ENCODE results near the gene MOB4. TPM values are rescaled to one million over a fixed set of nuclear protein-coding genes. Genes with fewer than 3 reads are reported as not detected.
"Not testable (repeated sequence)": the region's sequence is repeated elsewhere in the genome, so short reads cannot be mapped to it uniquely, and the experiment has no call there.

MOB4 gene
- total RNA-seq, 3 donors from 2014 or later, result 23.5 to 28.1 (median 23.8) TPM

DNA sequence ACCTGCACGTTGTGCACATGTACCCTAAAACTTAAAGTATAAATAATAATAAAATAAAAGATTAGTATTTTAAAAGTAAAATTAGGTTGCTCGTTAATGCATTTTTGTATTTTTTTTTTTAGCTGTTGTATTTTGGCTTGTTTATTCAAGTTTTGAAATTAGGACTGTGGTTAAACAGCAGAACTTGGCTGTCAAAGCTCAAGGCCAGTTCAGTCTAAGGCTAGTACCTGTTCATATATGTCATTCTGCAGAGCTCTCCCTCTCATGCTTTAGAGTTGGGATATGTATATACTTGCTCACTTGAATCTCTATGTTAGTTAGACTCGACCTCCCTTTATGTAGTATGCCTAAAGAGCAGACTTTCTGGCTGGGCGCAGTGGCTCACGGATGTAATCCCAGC, 32.7 kb downstream of the MOB4 start:
- ATAC-seq, result no peak
- Mint-ChIP-seq H3K4me1 (ENCODE audit: low read depth) (peaks cover 2% of the 10 kb centered on the region), H3K27me3 (ENCODE audit: low read depth) (no peaks in the 10 kb centered on the region), H3K4me3 (no peak overlapping the region), H3K36me3 (ENCODE audit: insufficient read depth) (peaks cover 24% of the 10 kb centered on the region), H3K9me3 (no peaks in the 10 kb centered on the region)
- DNase-seq, result no peak

DNA sequence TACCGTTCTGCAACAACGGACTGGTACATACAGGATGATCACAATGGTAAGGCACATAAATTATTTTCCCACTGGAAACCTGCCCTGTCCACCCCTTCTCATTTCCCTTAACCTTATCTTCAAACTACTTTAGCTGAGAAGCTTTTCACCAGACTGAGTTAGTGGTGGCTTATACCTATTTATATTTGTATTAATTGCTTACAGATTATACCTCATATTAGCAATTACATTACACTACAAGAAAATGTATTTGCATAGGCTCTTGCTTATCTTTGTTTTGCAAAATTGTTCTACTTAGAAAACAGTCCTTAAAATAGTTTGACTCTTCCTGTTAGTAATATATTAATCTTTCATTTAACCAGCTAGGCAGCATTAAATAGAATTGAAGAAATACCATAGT, 35.4 kb downstream of the MOB4 start:
- DNase-seq; H3K9me3 Mint-ChIP-seq; H3K27me3 Mint-ChIP-seq (ENCODE audit: low read depth); H3K4me3 Mint-ChIP-seq; ATAC-seq; H3K4me1 Mint-ChIP-seq (ENCODE audit: low read depth): not testable (repeated sequence)
- H3K36me3 Mint-ChIP-seq (ENCODE audit: insufficient read depth), result peaks cover 22% of the 10 kb centered on the region

DNA sequence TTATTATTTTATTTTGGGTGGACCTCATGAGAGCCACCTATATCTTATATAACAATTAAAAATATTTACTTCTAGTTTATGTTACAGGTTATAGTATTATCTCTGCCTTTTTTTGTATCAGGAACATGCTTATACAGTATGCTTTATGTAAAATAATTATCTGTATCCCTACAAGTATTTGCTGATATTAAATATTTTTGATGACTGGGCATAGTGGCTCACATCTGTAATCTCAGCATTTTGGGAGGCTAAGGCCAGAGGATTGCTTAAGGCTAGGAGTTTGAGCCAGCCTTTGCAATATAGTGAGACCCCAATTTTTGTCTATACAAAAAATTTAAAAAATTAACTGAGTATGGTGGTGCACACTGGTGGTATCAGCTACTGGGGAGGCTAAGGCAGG, 39.6 kb downstream of the MOB4 start:
- peaks cover 17% of the 10 kb centered on the region for H3K36me3 Mint-ChIP-seq (ENCODE audit: insufficient read depth)
- no peak overlapping the region for H3K4me3 Mint-ChIP-seq
- DNase-seq (no peak), ATAC-seq (no peak)
- no peaks in the 10 kb centered on the region for H3K27me3 Mint-ChIP-seq (ENCODE audit: low read depth)
- no peaks in the 10 kb centered on the region for H3K9me3 Mint-ChIP-seq
- peaks cover 6% of the 10 kb centered on the region for H3K4me1 Mint-ChIP-seq (ENCODE audit: low read depth)

DNA sequence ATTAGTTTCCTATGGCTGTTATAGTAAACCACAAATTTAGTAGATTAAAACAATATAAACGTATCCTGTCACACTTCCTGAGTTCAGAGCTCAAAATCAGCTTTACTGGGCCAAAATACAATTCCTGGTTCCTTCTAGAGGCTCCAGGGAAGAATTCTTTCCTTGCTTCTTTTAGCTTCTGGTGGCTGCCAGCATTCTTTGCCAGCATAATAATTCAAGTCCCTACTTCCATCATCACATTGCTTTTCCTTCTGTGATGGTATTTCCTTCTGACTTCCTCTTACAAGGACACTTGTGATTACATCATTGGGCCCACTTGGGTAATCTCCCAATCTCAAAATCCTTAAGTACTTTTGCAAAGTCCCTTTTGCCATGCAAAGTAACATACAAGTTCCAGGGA, 40.6 kb downstream of the MOB4 start:
- H3K4me1 Mint-ChIP-seq (ENCODE audit: low read depth), result peaks cover 6% of the 10 kb centered on the region
- no peaks in the 10 kb centered on the region for H3K9me3 Mint-ChIP-seq
- ATAC-seq, result no peak
- no peaks in the 10 kb centered on the region for H3K27me3 Mint-ChIP-seq (ENCODE audit: low read depth)
- DNase-seq, result no peak
- H3K4me3 Mint-ChIP-seq, result no peak overlapping the region
- peaks cover 17% of the 10 kb centered on the region for H3K36me3 Mint-ChIP-seq (ENCODE audit: insufficient read depth)

DNA sequence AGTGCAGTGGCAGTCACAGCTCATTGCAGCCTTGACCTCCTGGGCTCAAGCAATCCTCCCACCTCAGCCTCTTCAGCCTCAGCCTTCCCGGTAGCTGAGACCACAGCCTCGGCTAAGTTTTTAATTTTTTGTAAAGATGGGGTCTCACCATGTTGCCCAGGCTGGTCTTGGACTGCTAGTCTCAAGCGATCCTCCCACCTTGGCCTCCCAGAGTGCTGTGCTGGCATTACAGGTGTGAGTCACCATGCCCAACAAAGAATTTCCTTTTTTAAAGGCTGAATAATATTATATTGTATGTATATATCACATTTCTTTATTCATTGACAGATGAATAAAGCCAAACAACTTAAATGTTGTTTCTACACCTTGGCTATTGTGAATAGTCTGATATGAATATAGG, 42.5 kb downstream of the MOB4 start:
- DNase-seq, result no peak
- H3K27me3 Mint-ChIP-seq (ENCODE audit: low read depth), result no peaks in the 10 kb centered on the region
- H3K9me3 Mint-ChIP-seq, result no peaks in the 10 kb centered on the region
- no peak overlapping the region for H3K4me3 Mint-ChIP-seq
- H3K36me3 Mint-ChIP-seq (ENCODE audit: insufficient read depth), result peaks cover 9% of the 10 kb centered on the region
- H3K4me1 Mint-ChIP-seq (ENCODE audit: low read depth), result peaks cover 6% of the 10 kb centered on the region
- ATAC-seq, result no peak

DNA sequence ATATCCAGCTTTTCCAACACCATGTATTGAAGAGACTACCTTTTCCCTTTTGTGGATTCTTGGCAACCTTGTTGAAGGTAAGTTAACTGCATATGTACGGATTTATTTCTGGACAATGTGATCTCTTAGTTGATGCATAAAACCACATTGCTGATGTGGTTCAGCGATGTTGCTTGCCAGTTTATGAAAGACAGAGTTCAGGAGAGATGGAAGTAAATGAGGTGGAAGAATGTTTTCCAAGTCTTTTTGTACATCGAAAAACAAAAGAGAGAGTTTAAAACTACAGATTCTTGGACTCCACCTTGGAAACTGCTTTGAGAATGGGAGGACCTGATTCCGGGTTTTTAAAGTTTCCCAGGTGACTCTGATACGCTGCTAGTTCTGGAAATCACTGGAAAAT, 43.8 kb downstream of the MOB4 start:
- DNase-seq (no peak), ATAC-seq (no peak)
- H3K36me3 Mint-ChIP-seq (ENCODE audit: insufficient read depth), result peaks cover 11% of the 10 kb centered on the region
- H3K4me1 Mint-ChIP-seq (ENCODE audit: low read depth), result peaks cover 6% of the 10 kb centered on the region
- H3K9me3 Mint-ChIP-seq, result no peaks in the 10 kb centered on the region
- no peak overlapping the region for H3K4me3 Mint-ChIP-seq
- no peaks in the 10 kb centered on the region for H3K27me3 Mint-ChIP-seq (ENCODE audit: low read depth)

DNA sequence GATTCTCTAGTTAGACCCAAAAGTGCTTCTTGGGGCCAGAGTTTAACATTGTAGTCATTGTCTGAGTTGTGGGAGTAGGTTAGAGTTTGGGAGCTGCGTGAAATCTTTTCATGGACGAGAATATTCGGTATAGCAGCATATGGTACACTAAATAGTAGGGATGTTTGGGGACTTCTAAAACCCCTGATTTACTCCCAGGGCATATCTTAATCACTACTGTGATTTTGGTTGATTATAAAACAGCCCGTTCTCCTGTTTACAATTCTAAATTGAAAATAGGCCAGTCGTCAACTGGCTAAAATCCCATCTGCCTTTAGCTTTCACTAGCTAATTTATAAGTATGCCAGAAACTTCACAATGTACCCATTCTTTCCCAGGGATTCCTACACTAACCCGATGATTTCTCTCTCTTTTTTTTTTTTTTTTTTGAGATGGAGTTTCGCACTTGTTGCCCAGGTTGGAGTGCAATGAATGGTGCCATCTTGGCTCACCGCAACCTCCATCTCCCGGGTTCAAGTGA, 44.3 kb downstream of the MOB4 start:
- H3K4me1 Mint-ChIP-seq (ENCODE audit: low read depth), result peaks cover 6% of the 10 kb centered on the region
- no peak for ATAC-seq

DNA sequence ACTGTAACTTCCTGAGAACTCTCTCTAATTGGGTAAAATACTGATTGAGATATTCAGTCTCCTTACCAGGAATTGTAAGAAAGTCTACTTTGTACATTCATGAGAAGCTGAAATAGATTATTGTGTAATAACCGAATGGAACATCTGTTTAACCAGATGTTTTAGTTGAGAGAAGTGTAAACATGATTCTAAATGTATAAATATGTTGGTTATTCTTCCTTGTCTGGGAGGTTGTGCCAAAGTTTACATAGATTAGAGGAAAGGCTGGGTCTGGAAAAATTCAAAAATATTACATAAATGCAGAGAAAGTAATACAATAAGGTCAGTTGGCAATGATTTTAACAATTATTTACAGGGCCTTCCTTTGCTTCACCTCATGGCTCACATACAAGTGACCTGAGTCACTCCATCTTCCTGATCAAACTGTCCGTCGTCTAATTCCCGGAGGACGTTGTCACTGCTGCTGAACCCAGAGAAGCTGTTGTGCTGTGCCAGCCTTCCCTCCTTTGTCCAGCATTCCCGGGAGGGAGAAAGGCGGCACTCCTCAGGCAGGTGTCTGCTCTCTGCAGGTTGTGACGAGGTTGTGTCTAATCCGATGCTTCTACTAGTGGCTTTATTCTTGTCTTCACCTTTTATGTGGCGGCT, 55.9 kb downstream of the MOB4 start:
- H3K4me1 Mint-ChIP-seq (ENCODE audit: low read depth), result no peaks in the 10 kb centered on the region
- peaks cover 10% of the 10 kb centered on the region for H3K36me3 Mint-ChIP-seq (ENCODE audit: insufficient read depth)
- no peaks in the 10 kb centered on the region for H3K27me3 Mint-ChIP-seq (ENCODE audit: low read depth)
- peaks cover 11% of the 10 kb centered on the region for H3K9me3 Mint-ChIP-seq
- no peak overlapping the region for H3K4me3 Mint-ChIP-seq
- ATAC-seq, result no peak
- DNase-seq, result no peak

More for the DNA sequence above, 44.3 kb downstream of the MOB4 start:
- H3K27me3 Mint-ChIP-seq (ENCODE audit: low read depth), result no peaks in the 10 kb centered on the region
- no peak overlapping the region for H3K4me3 Mint-ChIP-seq
- H3K36me3 Mint-ChIP-seq (ENCODE audit: insufficient read depth), result peaks cover 13% of the 10 kb centered on the region
- no peaks in the 10 kb centered on the region for H3K9me3 Mint-ChIP-seq
- DNase-seq, result no peak

DNA sequence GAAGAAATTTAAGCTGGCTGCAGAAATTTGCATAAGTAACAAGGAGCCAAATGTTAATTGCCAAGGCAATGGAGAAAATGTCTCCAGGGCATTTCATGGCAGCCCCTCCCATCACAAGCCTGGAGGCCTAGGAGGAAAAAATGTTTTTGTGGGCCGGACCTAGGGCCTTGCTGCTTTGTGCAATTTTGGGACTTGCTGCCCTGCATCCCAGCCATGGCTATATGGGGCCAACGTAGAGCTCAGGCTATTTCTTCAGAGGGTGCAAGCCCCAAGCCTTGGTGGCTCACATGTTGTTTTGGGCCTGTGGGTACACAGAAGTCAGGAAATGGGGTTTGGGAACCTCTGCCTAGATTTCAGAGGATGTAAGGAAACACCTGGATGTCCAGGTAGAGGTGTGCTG, 57.7 kb downstream of the MOB4 start:
- Mint-ChIP-seq H3K4me1 (ENCODE audit: low read depth) (no peaks in the 10 kb centered on the region), H3K4me3 (no peak overlapping the region), H3K27me3 (ENCODE audit: low read depth) (no peaks in the 10 kb centered on the region), H3K36me3 (ENCODE audit: insufficient read depth) (peaks cover 10% of the 10 kb centered on the region), H3K9me3 (peaks cover 11% of the 10 kb centered on the region)
- ATAC-seq, result no peak
- DNase-seq, result no peak

DNA sequence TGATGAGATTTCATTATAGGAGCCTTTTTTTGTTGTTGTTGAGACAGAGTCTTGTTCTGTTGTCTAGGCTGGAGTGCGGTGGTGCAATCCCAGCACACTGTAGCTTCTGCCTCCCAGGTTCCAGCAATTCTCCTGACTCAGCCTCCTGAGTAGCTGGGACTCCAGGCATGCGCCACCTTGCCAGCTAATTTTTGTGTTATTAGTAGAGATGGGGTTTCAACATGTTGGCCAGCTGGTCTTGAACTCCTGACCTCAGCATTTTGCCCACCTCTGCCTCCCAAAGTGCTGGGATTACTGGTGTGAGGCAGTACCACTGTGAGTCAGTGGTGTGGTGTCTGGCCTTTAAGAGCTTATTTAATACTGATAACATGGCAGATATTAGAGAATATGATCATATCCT, 60.1 kb downstream of the MOB4 start:
- no peaks in the 10 kb centered on the region for H3K4me1 Mint-ChIP-seq (ENCODE audit: low read depth)
- DNase-seq (no peak), ATAC-seq (no peak)
- peaks cover 10% of the 10 kb centered on the region for H3K36me3 Mint-ChIP-seq (ENCODE audit: insufficient read depth)
- no peaks in the 10 kb centered on the region for H3K27me3 Mint-ChIP-seq (ENCODE audit: low read depth)
- no peak overlapping the region for H3K4me3 Mint-ChIP-seq
- peaks cover 11% of the 10 kb centered on the region for H3K9me3 Mint-ChIP-seq

DNA sequence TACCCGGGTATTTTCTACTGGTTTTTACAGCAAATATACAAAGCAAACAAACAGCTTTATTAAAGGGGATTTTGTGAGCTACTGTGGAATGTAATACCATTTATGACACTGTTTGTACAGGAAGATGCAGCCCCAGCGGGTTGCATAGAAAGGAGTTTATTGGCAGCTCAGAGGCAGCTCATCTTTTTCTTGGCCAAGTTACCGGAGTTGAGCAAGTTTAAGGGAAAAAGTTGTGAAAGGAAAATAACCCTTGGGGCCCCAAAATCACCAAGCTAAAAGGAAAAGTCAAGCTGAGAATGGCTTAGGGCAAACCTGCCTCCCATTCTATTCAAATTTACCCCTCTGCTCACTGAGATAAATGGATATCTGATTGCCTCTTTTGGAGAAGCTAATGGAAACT, 60.8 kb downstream of the MOB4 start:
- ATAC-seq, result no peak
- no peaks in the 10 kb centered on the region for H3K4me1 Mint-ChIP-seq (ENCODE audit: low read depth)
- H3K4me3 Mint-ChIP-seq, result no peak overlapping the region
- no peak for DNase-seq
- peaks cover 10% of the 10 kb centered on the region for H3K36me3 Mint-ChIP-seq (ENCODE audit: insufficient read depth)
- no peaks in the 10 kb centered on the region for H3K27me3 Mint-ChIP-seq (ENCODE audit: low read depth)
- H3K9me3 Mint-ChIP-seq, result peaks cover 11% of the 10 kb centered on the region

DNA sequence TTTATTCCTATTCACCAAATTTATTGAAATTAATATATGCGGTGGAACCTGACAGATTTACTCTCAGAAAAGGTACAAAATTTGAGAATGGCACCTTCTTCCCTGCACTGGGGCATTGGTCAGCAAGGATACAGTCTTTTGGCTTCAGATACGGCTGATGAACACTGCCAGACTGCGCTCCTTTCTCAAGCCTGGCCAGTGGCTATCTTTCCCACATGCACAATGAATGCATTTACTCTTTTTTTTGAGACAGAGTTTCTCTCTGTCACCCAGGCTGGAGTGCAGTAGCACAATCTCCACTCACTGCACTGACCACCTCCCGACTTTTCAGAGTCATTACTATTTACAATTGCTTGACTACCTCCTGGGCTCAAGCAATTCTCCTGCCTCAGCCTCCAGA, 61.6 kb downstream of the MOB4 start:
- Mint-ChIP-seq H3K4me3 (no peak overlapping the region), H3K9me3 (peaks cover 11% of the 10 kb centered on the region), H3K4me1 (ENCODE audit: low read depth) (no peaks in the 10 kb centered on the region), H3K27me3 (ENCODE audit: low read depth) (no peaks in the 10 kb centered on the region), H3K36me3 (ENCODE audit: insufficient read depth) (peaks cover 7% of the 10 kb centered on the region)
- DNase-seq (no peak), ATAC-seq (no peak)

DNA sequence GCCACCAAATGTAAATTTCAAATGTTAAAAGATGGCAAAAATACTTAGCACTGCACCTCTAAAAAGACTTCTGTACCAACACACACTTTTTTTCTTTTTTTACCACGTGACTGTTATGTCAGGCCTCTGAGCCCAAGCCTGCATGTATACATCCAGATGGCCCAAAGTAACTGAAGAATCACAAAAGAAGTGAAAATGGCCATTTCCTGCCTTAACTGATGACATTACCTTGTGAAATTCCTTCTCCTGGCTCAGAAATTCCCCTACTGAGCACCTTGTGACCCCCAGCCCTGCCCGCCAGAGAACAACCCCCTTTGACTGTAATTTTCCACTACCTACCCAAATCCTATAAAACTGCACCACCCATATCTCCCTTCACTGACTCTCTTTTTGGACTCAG, 62.4 kb downstream of the MOB4 start:
- H3K4me3 Mint-ChIP-seq; H3K9me3 Mint-ChIP-seq; DNase-seq; H3K27me3 Mint-ChIP-seq (ENCODE audit: low read depth); H3K36me3 Mint-ChIP-seq (ENCODE audit: insufficient read depth); ATAC-seq; H3K4me1 Mint-ChIP-seq (ENCODE audit: low read depth): not testable (repeated sequence)

DNA sequence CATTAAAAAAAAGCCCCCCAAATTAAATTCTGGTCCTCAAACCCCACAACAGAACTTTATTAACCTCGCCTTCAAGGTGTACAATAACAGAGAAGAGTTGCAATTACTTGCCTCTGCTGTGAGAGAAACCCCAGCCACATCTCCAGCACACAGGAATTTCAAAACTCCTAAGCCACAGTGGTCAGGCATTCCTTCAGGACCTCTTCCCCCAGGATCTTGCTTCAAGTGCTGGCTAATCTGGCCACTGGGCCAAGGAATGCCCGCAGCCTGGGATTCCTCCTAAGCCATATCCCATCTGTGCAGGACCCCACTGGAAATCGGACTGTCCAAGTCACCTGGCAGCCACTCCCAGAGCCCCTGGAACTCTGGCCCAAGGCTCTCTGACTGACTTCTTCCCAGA, 64.3 kb downstream of the MOB4 start:
- ATAC-seq; H3K4me3 Mint-ChIP-seq; H3K9me3 Mint-ChIP-seq; DNase-seq; H3K36me3 Mint-ChIP-seq (ENCODE audit: insufficient read depth); H3K27me3 Mint-ChIP-seq (ENCODE audit: low read depth); H3K4me1 Mint-ChIP-seq (ENCODE audit: low read depth): not testable (repeated sequence)

DNA sequence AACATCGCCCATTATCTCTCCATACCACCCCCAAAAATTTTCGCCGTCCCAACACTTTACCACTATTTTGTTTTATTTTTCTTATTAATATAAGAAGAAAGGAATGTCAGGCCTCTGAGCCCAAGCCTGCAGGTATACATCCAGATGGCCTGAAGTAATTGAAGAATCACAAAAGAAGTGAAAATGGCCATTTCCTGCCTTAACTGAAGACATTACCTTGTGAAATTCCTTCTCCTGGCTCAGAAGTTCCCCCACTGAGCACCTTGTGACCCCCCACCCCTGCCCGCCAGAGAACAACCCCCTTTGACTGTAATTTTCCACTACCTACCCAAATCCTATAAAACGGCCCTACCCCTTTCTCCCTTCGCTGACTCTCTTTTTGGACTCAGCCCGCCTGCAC, 71.4 kb downstream of the MOB4 start:
- DNase-seq; H3K4me3 Mint-ChIP-seq; H3K4me1 Mint-ChIP-seq (ENCODE audit: low read depth); H3K9me3 Mint-ChIP-seq; H3K36me3 Mint-ChIP-seq (ENCODE audit: insufficient read depth); ATAC-seq: not testable (repeated sequence)
- peaks cover 13% of the 10 kb centered on the region for H3K27me3 Mint-ChIP-seq (ENCODE audit: low read depth)
